Peyer's patch (tissue), 4 donors: ENCODE measurements around the gene SRBD1. TPM values are rescaled to one million over a fixed set of nuclear protein-coding genes. Genes with fewer than 3 reads are reported as not detected.

Experiments
- DNase-seq, 3 donors: peaks; one replicate each; pipeline ENCODE4 v3.0.0-alpha.2; 2017 to 2019
- H3K27ac ChIP-seq, 4 donors: fragments of 200-600 bp; sonication (generic); one replicate each; pipeline ENCODE4 v1.5.1; 2016 to 2019
- H3K27me3 ChIP-seq, 2 donors: fragments of 200-600 bp; sonication (generic); one replicate each; pipeline ENCODE4 v1.5.1; 2019
- H3K36me3 ChIP-seq, 3 donors: fragments of 200-600 bp; sonication (generic); one replicate each; pipeline ENCODE4 v1.5.1; 2016 to 2019
- H3K4me1 ChIP-seq, 4 donors: fragments of 200-600 bp; sonication (generic); one replicate each; pipeline ENCODE4 v1.5.1; 2016 to 2019
- H3K4me3 ChIP-seq, 4 donors: fragments of 200-600 bp; sonication (generic); 1 replicate in 3 of 4; 2 replicates in 1 of 4; pipeline ENCODE4 v1.5.1; 2016 to 2019; ENCODE audit warnings: mild to moderate bottlenecking in 1 of 4
- H3K9me3 ChIP-seq, 4 donors: fragments of 200-600 bp; sonication (generic); one replicate each; pipeline ENCODE4 v1.5.1; 2016 to 2019; ENCODE audit warnings: mild to moderate bottlenecking in 1 of 4
- POLR2A ChIP-seq, 2 donors: fragments of 450-650 bp; IDR thresholded peaks; one replicate each; pipeline ENCODE4 v1.5.1; 2017; ENCODE audit warnings: antibody characterized with exemption in 2 of 2, mild to moderate bottlenecking in 2 of 2, moderate library complexity in 2 of 2
- total RNA-seq, 4 donors: library from RNA; depleted of rRNA; stranded (reverse); fragments of >200 nt; gene quantifications; one replicate each; pipeline ENCODE4 v1.1.0, GENCODE V29; 2016
- TF ChIP-seq, protein P1 (sequence below), 6 experiments: fragments of 450-650 bp in 4 of 6; fragments of 200-600 bp in 2 of 6; sonication (generic) in 1 of 6; IDR thresholded peaks; one replicate each; pipeline ENCODE4 v1.5.1; 2017 to 2019; ENCODE audit warnings: antibody characterized with exemption in 6 of 6, mild to moderate bottlenecking in 3 of 6, moderate library complexity in 1 of 6

Gene SRBD1
- total RNA-seq, 4 donors from 2014 or later = 14.9 to 32.2 (median 22.5) TPM

DNA sequence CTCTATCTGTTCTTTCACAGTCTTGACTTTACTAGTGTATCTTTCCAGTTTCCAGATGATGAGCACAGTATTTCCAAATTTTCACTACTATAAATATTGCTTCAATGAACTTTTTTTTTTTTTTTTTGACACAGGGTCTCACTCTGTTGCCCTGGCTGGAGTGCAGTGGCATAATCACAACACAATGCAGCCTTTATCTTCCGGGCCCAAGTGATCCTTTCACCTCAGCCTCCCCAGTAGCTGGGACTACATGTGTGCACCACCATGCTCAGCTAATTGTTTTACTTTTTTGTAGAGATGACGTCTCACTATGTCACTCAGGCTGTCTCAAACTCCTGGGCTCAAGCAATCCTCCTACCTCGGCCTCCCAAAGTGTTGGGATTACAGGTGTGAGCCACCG is 142.8 kb downstream of the SRBD1 start:
- Histone ChIP-seq H3K27ac (no peak overlapping the region), H3K4me1 (no peaks in the 10 kb centered on the region)
- TF ChIP-seq, protein P1, sequence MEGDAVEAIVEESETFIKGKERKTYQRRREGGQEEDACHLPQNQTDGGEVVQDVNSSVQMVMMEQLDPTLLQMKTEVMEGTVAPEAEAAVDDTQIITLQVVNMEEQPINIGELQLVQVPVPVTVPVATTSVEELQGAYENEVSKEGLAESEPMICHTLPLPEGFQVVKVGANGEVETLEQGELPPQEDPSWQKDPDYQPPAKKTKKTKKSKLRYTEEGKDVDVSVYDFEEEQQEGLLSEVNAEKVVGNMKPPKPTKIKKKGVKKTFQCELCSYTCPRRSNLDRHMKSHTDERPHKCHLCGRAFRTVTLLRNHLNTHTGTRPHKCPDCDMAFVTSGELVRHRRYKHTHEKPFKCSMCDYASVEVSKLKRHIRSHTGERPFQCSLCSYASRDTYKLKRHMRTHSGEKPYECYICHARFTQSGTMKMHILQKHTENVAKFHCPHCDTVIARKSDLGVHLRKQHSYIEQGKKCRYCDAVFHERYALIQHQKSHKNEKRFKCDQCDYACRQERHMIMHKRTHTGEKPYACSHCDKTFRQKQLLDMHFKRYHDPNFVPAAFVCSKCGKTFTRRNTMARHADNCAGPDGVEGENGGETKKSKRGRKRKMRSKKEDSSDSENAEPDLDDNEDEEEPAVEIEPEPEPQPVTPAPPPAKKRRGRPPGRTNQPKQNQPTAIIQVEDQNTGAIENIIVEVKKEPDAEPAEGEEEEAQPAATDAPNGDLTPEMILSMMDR (IDR thresholded peaks at IDR 0.05) = no peak
- TF ChIP-seq POLR2A (IDR thresholded peaks at IDR 0.05) = no peak

DNA sequence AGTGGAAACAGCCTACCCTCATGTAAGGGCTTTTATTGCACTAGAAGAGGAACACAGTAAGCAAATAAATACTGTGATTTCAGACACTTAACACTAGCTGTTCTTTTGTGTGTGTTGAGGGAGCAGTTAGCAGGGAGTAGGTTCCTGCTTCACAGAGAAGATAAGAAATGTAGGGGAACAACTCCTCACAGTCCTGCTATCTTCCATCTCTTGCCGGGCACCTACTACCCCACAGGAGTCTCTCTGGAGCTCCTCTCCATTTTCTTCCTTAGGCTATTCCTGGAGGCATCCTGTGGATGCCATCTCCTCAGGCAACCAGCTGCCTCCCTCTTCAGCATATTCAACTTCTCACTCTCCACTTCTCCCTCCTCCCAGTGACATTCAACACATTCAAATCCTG is 145.0 kb downstream of the SRBD1 start:
- Histone ChIP-seq H3K27me3 (no peaks in the 10 kb centered on the region), H3K27ac (no peak overlapping the region), H3K9me3 (no peaks in the 10 kb centered on the region), H3K4me3 (no peak overlapping the region), H3K36me3 (no peaks in the 10 kb centered on the region), H3K4me1 (no peaks in the 10 kb centered on the region)
- TF ChIP-seq, protein P1 (IDR thresholded peaks at IDR 0.05) = no peak
- TF ChIP-seq POLR2A (IDR thresholded peaks at IDR 0.05) = no peak
- no peak for DNase-seq

More for the DNA sequence above, 142.8 kb downstream of the SRBD1 start:
- Histone ChIP-seq H3K27me3 (no peaks in the 10 kb centered on the region), H3K9me3 (no peaks in the 10 kb centered on the region), H3K4me3 (no peak overlapping the region), H3K36me3 (no peaks in the 10 kb centered on the region)
- DNase-seq = no peak

DNA sequence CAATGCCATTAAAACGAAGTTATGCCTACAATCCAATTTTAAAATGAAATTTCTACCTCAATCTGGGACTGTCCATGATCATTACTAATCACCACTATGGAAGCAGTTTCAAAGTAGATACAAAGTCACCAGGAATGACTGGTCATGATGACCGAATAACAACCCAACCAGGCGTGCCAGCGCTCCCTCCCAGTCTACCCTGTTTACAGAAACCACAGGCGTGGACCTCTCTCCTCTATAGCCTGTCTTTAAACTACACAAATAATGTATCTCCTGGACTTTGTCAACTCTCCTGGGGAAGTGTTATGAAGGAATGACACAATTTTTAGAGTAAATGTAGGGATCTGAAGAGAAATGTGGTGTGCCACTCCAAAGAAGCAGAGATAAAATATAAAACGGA is 150.2 kb downstream of the SRBD1 start:
- Histone ChIP-seq H3K9me3 (no peaks in the 10 kb centered on the region), H3K27me3 (no peaks in the 10 kb centered on the region), H3K36me3 (no peaks in the 10 kb centered on the region), H3K4me3 (no peak overlapping the region), H3K4me1 (peaks cover 0 to 8% (median 0%) of the 10 kb centered on the region in 4 donors), H3K27ac (no peak overlapping the region)
- no peak for DNase-seq
- TF ChIP-seq POLR2A (IDR thresholded peaks at IDR 0.05) = no peak
- TF ChIP-seq, protein P1 (IDR thresholded peaks at IDR 0.05) = no peak

DNA sequence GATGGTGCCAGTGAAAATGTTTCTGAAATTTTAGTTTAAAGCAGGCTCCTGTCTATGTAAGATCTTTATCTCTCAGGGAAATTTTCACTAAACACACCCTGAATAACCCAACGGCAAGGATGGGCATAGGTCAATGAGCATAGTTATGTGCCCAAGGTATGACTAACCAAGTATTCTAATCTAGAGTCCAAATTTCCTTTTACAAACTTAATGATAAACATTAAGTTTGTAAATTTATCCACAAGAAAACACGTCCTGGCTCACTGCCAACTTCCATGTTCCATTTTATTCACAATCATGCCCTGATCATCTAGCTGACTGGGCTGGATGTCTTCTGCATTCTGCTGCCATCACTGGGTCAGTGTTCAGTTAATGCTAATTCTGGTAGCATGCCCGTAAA is 151.2 kb downstream of the SRBD1 start:
- H3K27me3 ChIP-seq = no peaks in the 10 kb centered on the region
- H3K4me1 ChIP-seq = peaks cover 0 to 8% (median 0%) of the 10 kb centered on the region in 4 donors
- H3K9me3 ChIP-seq = no peaks in the 10 kb centered on the region
- H3K27ac ChIP-seq = peak overlapping the region in 2 of 4 donors; percentile 65 to 66
- TF ChIP-seq, protein P1 (IDR thresholded peaks at IDR 0.05) = no peak
- TF ChIP-seq POLR2A (IDR thresholded peaks at IDR 0.05) = no peak
- H3K36me3 ChIP-seq = no peaks in the 10 kb centered on the region
- no peak overlapping the region for H3K4me3 ChIP-seq
- peak in 1 of 3 donors; percentile 59 for DNase-seq

DNA sequence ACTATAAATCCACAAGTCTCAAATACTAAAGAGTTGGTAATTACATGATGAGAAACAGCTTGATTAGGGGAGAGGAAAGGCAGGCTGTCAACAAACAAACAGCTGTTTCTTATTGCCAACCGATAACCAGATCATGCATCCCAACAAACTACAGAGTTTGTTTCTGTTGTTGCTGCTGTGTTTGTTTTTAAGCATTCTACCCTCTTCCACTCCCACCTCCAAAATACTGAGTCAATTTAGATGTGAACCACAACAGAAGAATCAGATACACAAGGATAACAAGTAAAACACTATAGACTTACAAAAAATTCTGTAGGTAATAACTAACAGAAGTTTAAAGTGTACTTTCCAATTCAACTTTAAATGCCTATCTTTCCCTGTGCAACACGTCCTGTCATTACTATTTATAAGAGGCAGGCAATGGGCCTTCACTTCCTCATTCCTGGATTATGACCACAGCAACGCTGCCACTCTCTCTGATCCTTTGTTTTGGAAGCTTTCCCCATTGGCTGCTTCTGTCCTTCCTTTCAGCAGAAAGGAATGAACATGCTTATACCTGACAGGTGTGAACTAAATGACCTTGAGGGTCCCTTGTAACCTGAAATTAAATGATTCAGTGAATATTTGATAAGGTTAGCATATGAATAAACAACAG is 152.0 kb downstream of the SRBD1 start:
- DNase-seq = peak in 1 of 3 donors; percentile 62
- H3K4me3 ChIP-seq = no peak overlapping the region
- H3K27me3 ChIP-seq = no peaks in the 10 kb centered on the region
- TF ChIP-seq POLR2A (IDR thresholded peaks at IDR 0.05) = no peak
- TF ChIP-seq, protein P1 (IDR thresholded peaks at IDR 0.05) = no peak
- peaks cover 0 to 8% (median 0%) of the 10 kb centered on the region in 4 donors for H3K4me1 ChIP-seq
- H3K36me3 ChIP-seq = no peaks in the 10 kb centered on the region
- peak overlapping the region in 3 of 4 donors; percentile 24 to 66 (median 65) for H3K27ac ChIP-seq
- H3K9me3 ChIP-seq = no peaks in the 10 kb centered on the region
